Measurements from ENCODE around the gene DISP1.

The DISP1 gene

DNA sequence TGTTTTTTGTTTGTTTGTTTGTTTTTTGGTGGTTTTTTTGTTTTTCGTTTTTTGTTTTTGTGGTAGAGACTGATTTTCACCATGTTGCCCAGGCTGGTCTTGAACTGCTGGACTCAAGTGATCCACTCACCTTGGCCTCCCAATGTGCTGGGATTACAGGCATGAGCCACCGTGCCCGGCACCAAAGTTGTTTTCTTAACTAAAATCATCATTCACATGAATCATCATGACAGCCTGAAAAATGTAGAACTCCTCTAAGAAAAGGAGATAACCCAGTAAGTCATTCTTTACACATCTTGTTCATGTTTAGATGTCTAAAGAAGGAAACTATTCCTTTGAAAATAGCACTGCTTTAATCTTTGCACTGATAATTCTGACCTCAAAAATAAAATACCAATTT, 37.5 kb downstream of the DISP1 start:
- Histone ChIP-seq H3K4me3 (ENCODE audit: low read depth, low read length) (no peak overlapping the region), H3K4me1 (no peaks in the 10 kb centered on the region), H3K36me3 (no peaks in the 10 kb centered on the region), H3K9me3 (no peaks in the 10 kb centered on the region), H3K27me3 (no peaks in the 10 kb centered on the region)
- TF ChIP-seq, protein P1, sequence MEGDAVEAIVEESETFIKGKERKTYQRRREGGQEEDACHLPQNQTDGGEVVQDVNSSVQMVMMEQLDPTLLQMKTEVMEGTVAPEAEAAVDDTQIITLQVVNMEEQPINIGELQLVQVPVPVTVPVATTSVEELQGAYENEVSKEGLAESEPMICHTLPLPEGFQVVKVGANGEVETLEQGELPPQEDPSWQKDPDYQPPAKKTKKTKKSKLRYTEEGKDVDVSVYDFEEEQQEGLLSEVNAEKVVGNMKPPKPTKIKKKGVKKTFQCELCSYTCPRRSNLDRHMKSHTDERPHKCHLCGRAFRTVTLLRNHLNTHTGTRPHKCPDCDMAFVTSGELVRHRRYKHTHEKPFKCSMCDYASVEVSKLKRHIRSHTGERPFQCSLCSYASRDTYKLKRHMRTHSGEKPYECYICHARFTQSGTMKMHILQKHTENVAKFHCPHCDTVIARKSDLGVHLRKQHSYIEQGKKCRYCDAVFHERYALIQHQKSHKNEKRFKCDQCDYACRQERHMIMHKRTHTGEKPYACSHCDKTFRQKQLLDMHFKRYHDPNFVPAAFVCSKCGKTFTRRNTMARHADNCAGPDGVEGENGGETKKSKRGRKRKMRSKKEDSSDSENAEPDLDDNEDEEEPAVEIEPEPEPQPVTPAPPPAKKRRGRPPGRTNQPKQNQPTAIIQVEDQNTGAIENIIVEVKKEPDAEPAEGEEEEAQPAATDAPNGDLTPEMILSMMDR (IDR thresholded peaks at IDR 0.05; ENCODE audit: low read depth, low read length), result no peak
- no peak for DNase-seq

DNA sequence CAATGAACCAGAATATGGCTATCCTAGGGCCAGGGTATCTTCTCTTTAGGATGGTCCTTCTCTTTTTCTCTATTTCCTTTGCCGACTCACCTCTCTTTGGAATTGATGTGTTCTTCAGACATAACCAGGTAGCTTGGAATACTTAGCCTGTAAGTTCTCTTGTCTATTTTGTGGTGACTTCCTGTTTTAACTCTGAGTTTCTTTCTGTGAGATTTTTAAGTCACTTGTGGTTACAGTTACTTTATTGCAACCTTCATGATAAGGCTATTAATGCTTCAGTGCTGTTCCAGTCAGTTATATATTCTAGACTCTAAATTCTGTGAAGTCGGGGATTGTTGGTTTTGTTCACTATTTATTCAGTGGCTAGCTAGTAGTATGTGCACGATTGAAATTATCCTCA, 46.2 kb downstream of the DISP1 start:
- Histone ChIP-seq H3K4me1 (no peaks in the 10 kb centered on the region), H3K4me3 (ENCODE audit: low read depth, low read length) (no peak overlapping the region), H3K36me3 (no peaks in the 10 kb centered on the region), H3K27me3 (no peaks in the 10 kb centered on the region), H3K9me3 (no peaks in the 10 kb centered on the region)
- TF ChIP-seq, protein P1 (IDR thresholded peaks at IDR 0.05; ENCODE audit: low read depth, low read length), result no peak
- DNase-seq, result no peak

Measured in BE2C (cell line).